Activated gamma-delta T cell treated with Interleukin-2 at 50 U/mL for 16 hours (primary cell): ENCODE measurements around the gene RTN4.

Source experiments
- DNase-seq: peaks from one replicate; pipeline ENCODE4 v3.0.0-alpha.2; 2020

Gene RTN4

DNA sequence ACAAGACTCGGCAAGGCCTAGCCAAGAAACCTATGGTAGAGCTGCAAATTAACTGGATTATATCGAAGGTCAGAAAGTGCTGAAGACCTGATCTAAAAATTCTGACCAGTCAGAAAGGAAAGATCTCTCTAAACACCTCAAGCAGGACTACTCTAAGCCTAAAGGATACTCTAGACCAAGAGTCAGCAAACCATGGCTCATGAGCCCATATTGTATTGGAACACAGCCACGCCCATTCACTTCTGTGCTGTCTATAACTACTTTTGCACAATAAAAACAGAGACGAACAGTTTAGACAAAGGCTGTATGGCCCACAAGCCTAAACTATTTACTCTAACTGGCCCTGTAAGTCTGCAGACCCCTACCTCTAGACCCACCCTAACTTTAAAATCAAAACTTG is 18.7 kb downstream of the RTN4 start:
- DNase-seq: no peak

GRCh38 chr2:55030766-55031165 is 19.5 kb downstream of the RTN4 start:
- DNase-seq: no peak

DNA sequence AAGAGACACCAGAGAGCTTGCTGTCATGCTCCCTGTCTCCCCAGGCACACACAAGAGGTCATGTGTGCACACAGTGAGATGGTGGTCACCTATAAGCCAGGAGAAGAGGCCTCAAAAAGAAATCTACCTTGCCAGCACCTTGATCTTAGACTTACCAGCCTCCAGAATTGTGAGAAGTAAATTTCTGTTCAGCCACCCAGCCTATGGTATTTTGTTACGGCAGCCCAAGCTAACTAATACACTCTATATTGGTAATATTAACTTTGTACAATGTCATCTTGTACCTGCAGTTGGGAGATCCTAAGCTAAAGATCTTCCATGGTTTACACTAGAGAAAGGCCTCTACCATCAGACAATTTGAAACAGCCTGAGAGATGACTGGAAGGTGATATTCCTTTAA is 21.2 kb downstream of the RTN4 start:
- DNase-seq: no peak

DNA sequence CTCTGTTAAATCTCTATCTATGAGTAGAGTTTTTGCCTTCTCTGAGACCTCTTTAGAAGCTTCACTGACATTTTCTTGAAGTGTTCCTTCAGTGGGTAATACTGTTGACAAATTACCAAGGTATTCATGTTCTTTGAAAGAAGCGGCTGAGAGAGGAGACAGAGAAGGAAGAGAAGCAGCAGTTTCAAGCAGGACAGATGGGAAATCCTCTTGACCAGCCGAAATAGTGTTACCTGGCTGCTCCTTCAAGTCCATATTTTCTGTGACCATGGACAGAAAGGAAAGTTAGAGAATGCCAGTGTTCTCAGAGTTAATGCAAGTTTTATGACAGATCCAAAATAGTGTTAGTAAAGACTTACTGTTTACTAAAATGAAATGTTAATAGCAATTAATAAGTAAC is 23.0 kb downstream of the RTN4 start:
- no peak for DNase-seq

- DNase-seq: no peak
Observed at GRCh38 chr2:55026202-55026601, 24.0 kb downstream of the RTN4 start.

- no peak for DNase-seq
Observed at GRCh38 chr2:55025627-55026026, 24.6 kb downstream of the RTN4 start.

GRCh38 chr2:55025082-55025481 is 25.2 kb downstream of the RTN4 start:
- DNase-seq: no peak

DNA sequence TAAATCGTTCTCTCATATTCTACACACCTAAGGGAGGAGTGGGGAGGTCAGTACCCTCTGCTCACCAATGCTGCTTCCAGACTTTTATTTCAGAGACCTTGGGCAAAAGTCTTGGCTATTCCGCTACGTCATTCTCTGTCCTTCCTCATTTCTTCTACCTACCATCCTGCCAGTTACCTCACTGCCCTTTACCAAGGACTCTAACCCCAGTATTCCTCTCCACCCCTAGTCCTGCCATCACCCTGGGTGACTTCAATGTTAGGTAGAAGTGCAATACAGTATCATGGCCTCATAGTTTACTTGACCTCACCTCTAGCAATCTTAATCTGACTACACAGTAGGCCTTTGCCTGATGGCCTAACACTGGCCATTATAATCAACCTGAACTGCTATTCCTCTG is 27.8 kb downstream of the RTN4 start:
- DNase-seq: no peak

GRCh38 chr2:55019526-55020258 is 30.6 kb downstream of the RTN4 start:
- DNase-seq: no peak

- DNase-seq: no peak
Observed at GRCh38 chr2:55018619-55019018, 31.6 kb downstream of the RTN4 start.

GRCh38 chr2:55017880-55018279 is 32.4 kb downstream of the RTN4 start:
- no peak for DNase-seq

DNA sequence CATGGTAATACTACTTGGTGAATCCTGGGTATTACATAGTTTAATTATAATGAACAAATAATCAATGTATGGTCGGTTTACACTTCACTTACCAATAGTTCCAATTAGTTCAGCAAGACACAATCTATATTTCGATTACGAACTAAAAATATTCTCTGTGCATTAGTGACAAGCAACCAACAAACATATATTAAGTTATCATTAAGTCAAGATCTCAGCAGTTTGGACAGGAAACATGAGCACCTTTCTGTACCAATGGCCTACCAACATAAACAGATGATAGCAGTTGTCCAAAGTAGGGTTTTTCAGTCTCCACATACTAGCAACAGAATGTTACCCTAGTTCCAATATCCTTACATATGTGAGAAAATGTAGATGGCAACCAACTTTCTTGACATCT is 32.8 kb downstream of the RTN4 start:
- no peak for DNase-seq

GRCh38 chr2:55014962-55015939 is 35.0 kb downstream of the RTN4 start:
- DNase-seq: peak; percentile 33

GRCh38 chr2:55013936-55014335 is 36.3 kb downstream of the RTN4 start:
- DNase-seq: no peak

- DNase-seq: no peak
Observed at GRCh38 chr2:55012672-55013484, 37.4 kb downstream of the RTN4 start.

- no peak for DNase-seq
Observed at GRCh38 chr2:55011831-55012671, 38.2 kb downstream of the RTN4 start.

DNA sequence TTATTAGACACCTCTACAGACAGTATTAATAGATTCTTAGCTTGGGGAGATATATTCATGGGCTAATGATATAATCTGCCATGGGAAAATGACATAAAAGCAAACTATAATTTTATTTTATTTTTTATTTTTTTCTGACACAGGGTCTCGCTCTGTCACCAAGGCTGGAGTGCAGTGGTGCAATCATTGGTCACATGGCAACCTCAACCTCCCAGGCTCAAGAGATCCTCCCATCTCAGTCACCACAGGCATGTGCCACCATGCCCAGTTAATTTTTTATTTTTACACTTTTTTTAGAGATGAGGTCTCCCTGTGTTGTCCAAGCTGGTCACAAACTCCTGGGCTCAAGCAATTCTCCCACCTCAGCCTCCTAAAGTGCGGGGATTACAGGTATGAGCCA is 39.3 kb downstream of the RTN4 start:
- DNase-seq: no peak

DNA sequence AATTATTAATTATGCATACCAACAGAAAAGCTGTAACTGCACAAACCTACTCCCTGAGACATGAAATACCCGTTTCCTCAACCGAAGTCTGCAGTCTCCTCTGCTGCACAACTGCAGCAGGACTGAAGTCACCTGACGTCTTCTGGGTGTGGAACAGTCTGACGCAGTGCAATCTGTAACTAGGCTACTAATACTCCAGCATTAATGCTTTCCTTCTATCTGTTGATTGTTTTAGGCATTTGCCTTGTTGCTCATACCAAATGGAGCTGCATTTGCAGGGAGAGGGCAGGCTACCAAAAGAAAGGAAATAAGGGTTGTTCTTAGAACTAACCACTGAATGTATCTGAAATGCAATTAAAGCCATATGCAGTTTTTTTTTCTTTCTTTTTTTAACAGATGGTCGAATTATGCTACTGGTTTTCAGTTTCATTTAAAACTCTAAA is 40.1 kb downstream of the RTN4 start:
- DNase-seq: peak; percentile 15

- no peak for DNase-seq
Observed at GRCh38 chr2:55009277-55010060, 40.8 kb downstream of the RTN4 start.

- DNase-seq: no peak
Observed at GRCh38 chr2:55006306-55006705, 43.9 kb downstream of the RTN4 start.
